IMR-90 (cell line): ENCODE measurements around the gene STX8. TPM values are rescaled to one million over a fixed set of nuclear protein-coding genes. Genes with fewer than 3 reads are reported as not detected.

Source experiments
- ATAC-seq: fragments of 200-7000 bp; cut with Tn5 transposase; 2 replicates; pipeline ENCODE4 v1.9.1; 2020; ENCODE audit warnings: low read depth, mild to moderate bottlenecking, moderate library complexity
- BruUV-seq: library from RNA; stranded (reverse); fragments of 400-500 nt; replicated peaks from 2 replicates; lab custom pipeline; 2021; lab: Mats Ljungman, UMichigan
- CTCF ChIA-PET: fragments of 300-600 bp; formaldehyde crosslinking; extraction: SDS; loops from one replicate; lab custom pipeline; 2021; ENCODE audit warnings: antibody characterized with exemption; lab: Yijun Ruan, JAX
- POLR2A ChIA-PET: fragments of 300-600 bp; sonication (Branson Sonifier 250); formaldehyde crosslinking; loops from one replicate; lab custom pipeline; 2022; ENCODE audit warnings: antibody characterized with exemption; ENCODE audit not compliant: unreplicated experiment; lab: Charles Lee
- DNase-seq: peaks from one replicate; pipeline ENCODE4 v3.0.0; 2013
- H2AFZ ChIP-seq: replicated peaks from 2 replicates; pipeline ENCODE3; 2013; ENCODE audit warnings: low read length, mild to moderate bottlenecking; ENCODE audit not compliant: poor library complexity
- H2AK5ac ChIP-seq: 2 replicates; pipeline ENCODE4 v1.6.1; 2013; ENCODE audit warnings: low read depth, low read length, inconsistent platforms
- H2AK9ac ChIP-seq: replicated peaks from 2 replicates; pipeline ENCODE3; 2013; ENCODE audit warnings: mild to moderate bottlenecking, low read depth, low read length, moderate library complexity; ENCODE audit not compliant: poor library complexity
- H2BK120ac ChIP-seq: 2 replicates; pipeline ENCODE4 v1.6.1; 2013; ENCODE audit warnings: low read depth, low read length, inconsistent platforms
- H2BK15ac ChIP-seq: 3 replicates; pipeline ENCODE4 v1.6.1; 2013; ENCODE audit warnings: low read depth, low read length, inconsistent platforms
- H2BK20ac ChIP-seq: 2 replicates; pipeline ENCODE4 v1.6.1; 2013; ENCODE audit warnings: low read depth, mild to moderate bottlenecking, inconsistent platforms, low read length, moderate library complexity
- H2BK5ac ChIP-seq: 2 replicates; pipeline ENCODE4 v1.6.1; 2013; ENCODE audit warnings: mild to moderate bottlenecking, low read depth, low read length, inconsistent platforms; ENCODE audit not compliant: poor library complexity, severe bottlenecking
- H3K14ac ChIP-seq: replicated peaks from 2 replicates; pipeline ENCODE4 v1.6.1; 2013; ENCODE audit warnings: low read depth, low read length, inconsistent platforms
- H3K18ac ChIP-seq: 2 replicates; pipeline ENCODE4 v1.6.1; 2013; ENCODE audit warnings: low read depth, low read length, control low read depth
- H3K23ac ChIP-seq: 2 replicates; pipeline ENCODE4 v1.6.1; 2013; ENCODE audit warnings: low read depth, low read length, inconsistent platforms
- H3K27ac ChIP-seq: 2 replicates; pipeline ENCODE4 v1.5.1; 2013; ENCODE audit warnings: mild to moderate bottlenecking, control low read depth, low read length; ENCODE audit not compliant: insufficient read depth
- H3K27me3 ChIP-seq: 2 replicates; pipeline ENCODE4 v1.6.1; 2013; ENCODE audit warnings: low read length; ENCODE audit not compliant: control insufficient read depth, insufficient read depth
- H3K36me3 ChIP-seq: 2 replicates; pipeline ENCODE4 v1.6.1; 2013; ENCODE audit warnings: low read length, mixed read lengths; ENCODE audit not compliant: control insufficient read depth, insufficient read depth
- H3K4ac ChIP-seq: 2 replicates; pipeline ENCODE4 v1.6.1; 2013; ENCODE audit warnings: low read depth, low read length, inconsistent platforms
- H3K4me1 ChIP-seq: 2 replicates; pipeline ENCODE4 v1.6.1; 2013; ENCODE audit warnings: low read length, mixed read lengths; ENCODE audit not compliant: control insufficient read depth, insufficient read depth
- H3K4me2 ChIP-seq: 2 replicates; pipeline ENCODE4 v1.6.1; 2013; ENCODE audit warnings: low read depth, mild to moderate bottlenecking, control low read depth, low read length, moderate library complexity
- H3K4me3 ChIP-seq: 2 replicates; pipeline ENCODE4 v1.5.1; 2013; ENCODE audit warnings: low read depth, mild to moderate bottlenecking, control low read depth, low read length, moderate library complexity; ENCODE audit not compliant: insufficient read depth
- H3K56ac ChIP-seq: 2 replicates; pipeline ENCODE4 v1.6.1; 2013; ENCODE audit warnings: low read length, inconsistent platforms; ENCODE audit not compliant: insufficient read depth; ENCODE audit errors: extremely low read depth
- H3K79me1 ChIP-seq, 2 experiments: 2 replicates each; pipeline ENCODE4 v1.6.1; 2013; ENCODE audit warnings: low read length in 2 of 2, inconsistent platforms in 1 of 2, low read depth in 1 of 2
- H3K9ac ChIP-seq: 2 replicates; pipeline ENCODE4 v1.6.1; 2013; ENCODE audit warnings: low read depth, low read length, control low read depth
- H3K9me1 ChIP-seq: 2 replicates; pipeline ENCODE4 v1.6.1; 2013; ENCODE audit warnings: low read length, inconsistent platforms; ENCODE audit not compliant: insufficient read depth
- H3K9me3 ChIP-seq: 2 replicates; pipeline ENCODE4 v1.6.1; 2013; ENCODE audit warnings: low read length; ENCODE audit not compliant: control insufficient read depth, insufficient read depth
- H4K20me1 ChIP-seq: 2 replicates; pipeline ENCODE4 v1.6.1; 2013; ENCODE audit warnings: low read length, inconsistent platforms; ENCODE audit not compliant: insufficient read depth
- H4K5ac ChIP-seq: 2 replicates; pipeline ENCODE4 v1.6.1; 2013; ENCODE audit warnings: mild to moderate bottlenecking, low read depth, low read length, control low read depth
- H4K8ac ChIP-seq, 2 experiments: 2 replicates each; pipeline ENCODE4 v1.6.1; 2013; ENCODE audit warnings: low read depth in 2 of 2, low read length in 2 of 2, control low read depth in 1 of 2, inconsistent platforms in 1 of 2
- H4K91ac ChIP-seq: 2 replicates; pipeline ENCODE4 v1.6.1; 2013; ENCODE audit warnings: low read depth, low read length, inconsistent platforms; ENCODE audit not compliant: insufficient read depth
- MXI1 ChIP-seq: IDR thresholded peaks from 2 replicates; pipeline ENCODE4 v1.6.1; 2012; ENCODE audit warnings: low read depth, mild to moderate bottlenecking, low read length, moderate library complexity, borderline replicate concordance
- WGBS, 2 experiments: methylation state at CpG; one replicate each; pipeline versions ENCODE4 v1.1.5 to v1.1.7; 2013; ENCODE audit warnings: missing lambda C conversion rate in 2 of 2; ENCODE audit not compliant: insufficient read length in 1 of 2; ENCODE audit errors: extremely low coverage in 2 of 2; 5-methylcytosine and 5-hydroxymethylcytosine counted together
- dilution Hi-C: fragments of 300-500 bp; cut with HindIII; formaldehyde crosslinking; loops from one replicate; pipeline ENCODE4 v1.14.3; 2018; ENCODE audit warnings: low sequenced_read_pairs; ENCODE audit not compliant: unreplicated experiment
- in situ Hi-C: fragments of 300-500 bp; cut with MboI; formaldehyde crosslinking; loops from 3 replicates; pipeline ENCODE4 v1.14.3; 2019; ENCODE audit warnings: low sequenced_read_pairs, inconsistent platforms, mixed read lengths
- intact Hi-C: fragments of 100-400 bp; cut with micrococcal nuclease; formaldehyde crosslinking; loops from 2 replicates; pipeline ENCODE4 v1.10.0; 2022
- polyA plus RNA-seq, 3 experiments: library from polyadenylated mRNA; depleted of rRNA; stranded (reverse); fragments of >200 nt; gene quantifications; 2 replicates each; pipeline ENCODE4 v1.2.3, GENCODE V29; 2012; ENCODE audit warnings: low replicate concordance in 1 of 3
- total RNA-seq: library from RNA; depleted of rRNA; stranded (reverse); fragments of >200 nt; gene quantifications from 2 replicates; pipeline ENCODE4 v1.2.3, GENCODE V29; 2012

Gene STX8
- total and polyA plus RNA-seq, 2 of the 4 experiments (the other 2 are of a cell fraction) = 26.5 to 47.0 TPM

DNA sequence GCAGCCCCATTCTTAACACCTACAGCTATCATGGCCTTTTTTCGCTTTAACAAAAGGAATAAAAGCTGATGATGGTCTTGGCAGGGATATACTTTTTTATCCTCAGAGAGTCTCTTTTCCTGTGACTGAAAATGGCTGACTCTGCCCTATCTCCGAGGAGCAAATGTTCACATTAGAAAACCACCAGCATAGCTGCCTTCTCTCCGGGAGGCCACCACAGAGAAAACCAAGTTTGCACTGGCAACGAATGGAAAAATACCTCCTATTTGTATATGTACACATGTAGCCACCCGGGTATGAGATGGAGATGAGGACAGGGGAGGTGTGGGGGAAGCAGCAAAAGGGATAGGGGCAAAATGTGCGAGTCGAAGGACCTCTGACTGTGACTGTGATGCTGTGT lies 88.2 kb downstream of the STX8 start:
- H2BK20ac ChIP-seq = no peak overlapping the region
- in situ Hi-C loops = no loop called here
- dilution Hi-C loops = no loop called here

More for the DNA sequence above, 88.2 kb downstream of the STX8 start:
- H3K36me3 ChIP-seq = peaks cover 1% of the 10 kb centered on the region; the same call in 1 of the 2 replicates
- BruUV-seq = no TSS peak
- no peak overlapping the region for H2AK5ac ChIP-seq
- H2AFZ ChIP-seq = no peak overlapping the region
- ChIA-PET CTCF (no interaction called here), POLR2A (interaction anchor here (0.7 kb wide), 1 partner anchor 167 kb away, joined by 6 read pairs; no protein-coding TSS in a partner anchor)
- no peak overlapping the region for H3K56ac ChIP-seq
- intact Hi-C loops = no loop called here
- no peaks in the 10 kb centered on the region for H4K20me1 ChIP-seq
- no peaks in the 10 kb centered on the region for H3K27me3 ChIP-seq
- no peak for TF ChIP-seq MXI1
- H3K79me1 ChIP-seq = no peaks in the 10 kb centered on the region
- H4K5ac ChIP-seq = no peak overlapping the region
- no peak overlapping the region for H3K4me3 ChIP-seq
- H3K9ac ChIP-seq = no peak overlapping the region
- no peak overlapping the region for H3K4me2 ChIP-seq
- no peak overlapping the region for H2BK15ac ChIP-seq
- no CpG with 5 or more reads among the region's 7 CpGs for WGBS, 2 experiments
- no peak overlapping the region for H2BK5ac ChIP-seq
- H3K9me3 ChIP-seq = no peaks in the 10 kb centered on the region
- H3K18ac ChIP-seq = no peak overlapping the region
- H3K23ac ChIP-seq = no peak overlapping the region
- no peak overlapping the region for H3K27ac ChIP-seq
- no peak overlapping the region for H2BK120ac ChIP-seq
- no peak overlapping the region for H4K91ac ChIP-seq
- H3K9me1 ChIP-seq = 0 out of 2 replicates have a peak, but pooled peaks cover 2% of the 10 kb centered on the region
- no peak overlapping the region for H4K8ac ChIP-seq
- no peak for DNase-seq
- no peaks in the 10 kb centered on the region for H3K4me1 ChIP-seq
- no peak overlapping the region for H3K4ac ChIP-seq
- no peak overlapping the region for H3K14ac ChIP-seq
- ATAC-seq = no peak
- no peak overlapping the region for H2AK9ac ChIP-seq
